Measurements from ENCODE around the gene PTEN. TPM values are rescaled to one million over a fixed set of nuclear protein-coding genes. Genes with fewer than 3 reads are reported as not detected.
"Not testable (repeated sequence)": the region's sequence is repeated elsewhere in the genome, so short reads cannot be mapped to it uniquely, and the experiment has no call there.

PTEN gene
- polyA plus RNA-seq, 2 donors = 18.2 to 25.2 TPM

DNA sequence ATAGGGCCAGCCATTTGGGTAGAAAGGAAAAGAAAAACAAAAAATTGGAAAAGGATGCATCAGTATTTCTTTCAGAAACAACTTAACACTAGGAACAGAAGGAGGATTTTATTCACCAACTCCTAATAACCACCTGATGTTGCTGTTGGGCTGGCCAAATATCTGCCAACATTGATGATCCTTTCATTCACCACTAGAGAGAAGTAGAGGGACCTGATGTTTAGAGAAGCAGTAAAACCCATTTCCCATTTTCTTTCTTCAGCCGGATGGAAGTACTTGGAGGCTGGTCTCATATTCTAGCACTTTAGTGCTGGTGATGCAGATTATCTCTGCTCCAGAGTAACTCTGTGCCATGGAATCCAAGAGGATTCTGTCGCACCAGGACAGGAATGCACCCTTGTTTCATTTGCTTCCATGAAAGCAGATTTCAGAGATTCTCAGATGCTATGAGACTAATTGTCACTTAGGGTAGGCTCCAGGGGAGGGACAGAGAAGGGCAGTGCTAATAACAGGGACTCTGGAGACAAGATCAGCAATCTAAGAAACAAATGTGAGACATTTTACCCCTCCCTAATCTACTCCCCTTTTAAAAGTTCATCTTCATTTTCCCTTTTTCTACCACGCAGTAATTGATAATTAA lies 3.1 kb upstream of the PTEN start:
- Histone ChIP-seq H3K27me3 (ENCODE audit: control insufficient read depth in 1 of 2, insufficient read depth in 2 of 2, low read length in 2 of 2) (no peaks in the 10 kb centered on the region), H3K4me3 (ENCODE audit: low read depth in 1 of 2, low read length in 2 of 2) (no peak overlapping the region)
- WGBS, 2 donors = 59 to 60% methylated on average over 3 of the region's 3 CpGs

GRCh38 chr10:87860816-87861403 lies 2.5 kb upstream of the PTEN start:
- WGBS, 2 donors = 77 to 84% methylated on average over 4 of the region's 4 CpGs

More for the DNA sequence above, 3.1 kb upstream of the PTEN start:
- H3K4me1 ChIP-seq (ENCODE audit: control insufficient read depth in 2 of 2, insufficient read depth in 2 of 2, low read length in 1 of 2) = peaks cover 0 to 5% of the 10 kb centered on the region in 2 donors
- H3K9me3 ChIP-seq (ENCODE audit: control insufficient read depth in 2 of 2, insufficient read depth in 1 of 2, low read depth in 1 of 2, low read length in 1 of 2) = no peaks in the 10 kb centered on the region
- H3K27ac ChIP-seq (ENCODE audit: low read depth in 2 of 2, low read length in 1 of 2) = no peak overlapping the region
- H3K36me3 ChIP-seq (ENCODE audit: control insufficient read depth in 2 of 2, insufficient read depth in 2 of 2, low read length in 1 of 2) = no peaks in the 10 kb centered on the region

GRCh38 chr10:87861566-87861952 lies 1.9 kb upstream of the PTEN start:
- Histone ChIP-seq H3K36me3 (ENCODE audit: control insufficient read depth in 2 of 2, insufficient read depth in 2 of 2, low read length in 1 of 2) (no peaks in the 10 kb centered on the region), H3K27ac (ENCODE audit: low read depth in 2 of 2, low read length in 1 of 2) (peak overlapping the region; percentile 96 to 99), H3K27me3 (ENCODE audit: control insufficient read depth in 1 of 2, insufficient read depth in 2 of 2, low read length in 2 of 2) (no peaks in the 10 kb centered on the region), H3K4me3 (ENCODE audit: low read depth in 1 of 2, low read length in 2 of 2) (peak overlapping the region; percentile 90 to 95), H3K9me3 (ENCODE audit: control insufficient read depth in 2 of 2, insufficient read depth in 1 of 2, low read depth in 1 of 2, low read length in 1 of 2) (no peaks in the 10 kb centered on the region), H3K4me1 (ENCODE audit: control insufficient read depth in 2 of 2, insufficient read depth in 2 of 2, low read length in 1 of 2) (peaks cover 0 to 5% of the 10 kb centered on the region in 2 donors)
- WGBS, 2 donors = 6 to 7% methylated on average over 16 of the region's 16 CpGs

More at GRCh38 chr10:87860816-87861403, 2.5 kb upstream of the PTEN start:
- Histone ChIP-seq H3K4me1 (ENCODE audit: control insufficient read depth in 2 of 2, insufficient read depth in 2 of 2, low read length in 1 of 2) (peaks cover 0 to 5% of the 10 kb centered on the region in 2 donors), H3K4me3 (ENCODE audit: low read depth in 1 of 2, low read length in 2 of 2) (no peak overlapping the region), H3K27me3 (ENCODE audit: control insufficient read depth in 1 of 2, insufficient read depth in 2 of 2, low read length in 2 of 2) (no peaks in the 10 kb centered on the region), H3K27ac (ENCODE audit: low read depth in 2 of 2, low read length in 1 of 2) (peak overlapping the region in 1 of 2 donors; percentile 99), H3K9me3 (ENCODE audit: control insufficient read depth in 2 of 2, insufficient read depth in 1 of 2, low read depth in 1 of 2, low read length in 1 of 2) (no peaks in the 10 kb centered on the region), H3K36me3 (ENCODE audit: control insufficient read depth in 2 of 2, insufficient read depth in 2 of 2, low read length in 1 of 2) (no peaks in the 10 kb centered on the region)

GRCh38 chr10:87861953-87862678 lies 1.3 kb upstream of the PTEN start:
- Histone ChIP-seq H3K27me3 (ENCODE audit: control insufficient read depth in 1 of 2, insufficient read depth in 2 of 2, low read length in 2 of 2) (no peaks in the 10 kb centered on the region), H3K4me3 (ENCODE audit: low read depth in 1 of 2, low read length in 2 of 2) (peak overlapping the region; percentile 90 to 95), H3K4me1 (ENCODE audit: control insufficient read depth in 2 of 2, insufficient read depth in 2 of 2, low read length in 1 of 2) (peaks cover 0 to 5% of the 10 kb centered on the region in 2 donors), H3K9me3 (ENCODE audit: control insufficient read depth in 2 of 2, insufficient read depth in 1 of 2, low read depth in 1 of 2, low read length in 1 of 2) (no peaks in the 10 kb centered on the region), H3K36me3 (ENCODE audit: control insufficient read depth in 2 of 2, insufficient read depth in 2 of 2, low read length in 1 of 2) (no peaks in the 10 kb centered on the region), H3K27ac (ENCODE audit: low read depth in 2 of 2, low read length in 1 of 2) (peak overlapping the region; percentile 96 to 99)
- 0 to 1% methylated on average over 57 of the region's 57 CpGs for WGBS, 2 donors

DNA sequence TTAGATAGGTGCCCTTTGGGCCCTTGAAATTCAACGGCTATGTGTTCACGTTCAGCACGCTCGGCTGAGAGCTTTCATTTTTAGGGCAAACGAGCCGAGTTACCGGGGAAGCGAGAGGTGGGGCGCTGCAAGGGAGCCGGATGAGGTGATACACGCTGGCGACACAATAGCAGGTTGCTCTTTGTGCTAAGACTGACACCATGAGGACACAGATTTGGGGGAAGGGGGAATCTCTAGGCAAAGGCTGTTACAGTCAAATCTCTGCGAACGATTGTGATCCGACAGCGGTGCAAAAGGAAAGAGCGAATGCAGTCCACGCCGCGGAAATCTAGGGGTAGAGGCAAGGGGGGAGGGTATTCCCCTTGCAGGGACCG lies 759 bp upstream of the PTEN start:
- no peaks in the 10 kb centered on the region for H3K27me3 ChIP-seq (ENCODE audit: control insufficient read depth in 1 of 2, insufficient read depth in 2 of 2, low read length in 2 of 2)
- 0% methylated on average over 17 to 21 of the region's 21 CpGs for WGBS, 2 donors

DNA sequence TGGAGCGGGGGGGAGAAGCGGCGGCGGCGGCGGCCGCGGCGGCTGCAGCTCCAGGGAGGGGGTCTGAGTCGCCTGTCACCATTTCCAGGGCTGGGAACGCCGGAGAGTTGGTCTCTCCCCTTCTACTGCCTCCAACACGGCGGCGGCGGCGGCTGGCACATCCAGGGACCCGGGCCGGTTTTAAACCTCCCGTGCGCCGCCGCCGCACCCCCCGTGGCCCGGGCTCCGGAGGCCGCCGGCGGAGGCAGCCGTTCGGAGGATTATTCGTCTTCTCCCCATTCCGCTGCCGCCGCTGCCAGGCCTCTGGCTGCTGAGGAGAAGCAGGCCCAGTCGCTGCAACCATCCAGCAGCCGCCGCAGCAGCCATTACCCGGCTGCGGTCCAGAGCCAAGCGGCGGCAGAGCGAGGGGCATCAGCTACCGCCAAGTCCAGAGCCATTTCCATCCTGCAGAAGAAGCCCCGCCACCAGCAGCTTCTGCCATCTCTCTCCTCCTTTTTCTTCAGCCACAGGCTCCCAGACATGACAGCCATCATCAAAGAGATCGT lies 598 bp downstream of the PTEN start:
- not testable (repeated sequence) for H3K36me3 ChIP-seq (ENCODE audit: control insufficient read depth in 2 of 2, insufficient read depth in 2 of 2, low read length in 1 of 2); H3K4me1 ChIP-seq (ENCODE audit: control insufficient read depth in 2 of 2, insufficient read depth in 2 of 2, low read length in 1 of 2); H3K27me3 ChIP-seq (ENCODE audit: control insufficient read depth in 1 of 2, insufficient read depth in 2 of 2, low read length in 2 of 2); H3K9me3 ChIP-seq (ENCODE audit: control insufficient read depth in 2 of 2, insufficient read depth in 1 of 2, low read depth in 1 of 2, low read length in 1 of 2)
- Histone ChIP-seq H3K4me3 (ENCODE audit: low read depth in 1 of 2, low read length in 2 of 2) (peak overlapping the region; percentile 90 to 95), H3K27ac (ENCODE audit: low read depth in 2 of 2, low read length in 1 of 2) (peak overlapping the region; percentile 96 to 99)
- 0 to 1% methylated on average over 40 to 47 of the region's 47 CpGs for WGBS, 2 donors

More for the DNA sequence above, 759 bp upstream of the PTEN start:
- H3K4me3 ChIP-seq (ENCODE audit: low read depth in 1 of 2, low read length in 2 of 2) = peak overlapping the region; percentile 90 to 95
- H3K27ac ChIP-seq (ENCODE audit: low read depth in 2 of 2, low read length in 1 of 2) = peak overlapping the region; percentile 96 to 99
- H3K4me1 ChIP-seq (ENCODE audit: control insufficient read depth in 2 of 2, insufficient read depth in 2 of 2, low read length in 1 of 2) = peaks cover 0 to 5% of the 10 kb centered on the region in 2 donors
- no peaks in the 10 kb centered on the region for H3K36me3 ChIP-seq (ENCODE audit: control insufficient read depth in 2 of 2, insufficient read depth in 2 of 2, low read length in 1 of 2)
- no peaks in the 10 kb centered on the region for H3K9me3 ChIP-seq (ENCODE audit: control insufficient read depth in 2 of 2, insufficient read depth in 1 of 2, low read depth in 1 of 2, low read length in 1 of 2)

GRCh38 chr10:87864496-87865059 lies 1.2 kb downstream of the PTEN start:
- Histone ChIP-seq H3K27me3 (ENCODE audit: control insufficient read depth in 1 of 2, insufficient read depth in 2 of 2, low read length in 2 of 2) (no peaks in the 10 kb centered on the region), H3K9me3 (ENCODE audit: control insufficient read depth in 2 of 2, insufficient read depth in 1 of 2, low read depth in 1 of 2, low read length in 1 of 2) (no peaks in the 10 kb centered on the region), H3K36me3 (ENCODE audit: control insufficient read depth in 2 of 2, insufficient read depth in 2 of 2, low read length in 1 of 2) (no peaks in the 10 kb centered on the region), H3K27ac (ENCODE audit: low read depth in 2 of 2, low read length in 1 of 2) (peak overlapping the region; percentile 96 to 99), H3K4me1 (ENCODE audit: control insufficient read depth in 2 of 2, insufficient read depth in 2 of 2, low read length in 1 of 2) (peaks cover 2 to 8% of the 10 kb centered on the region in 2 donors), H3K4me3 (ENCODE audit: low read depth in 1 of 2, low read length in 2 of 2) (peak overlapping the region; percentile 90 to 95)
- 0 to 1% methylated on average over 16 of the region's 16 CpGs for WGBS, 2 donors

DNA sequence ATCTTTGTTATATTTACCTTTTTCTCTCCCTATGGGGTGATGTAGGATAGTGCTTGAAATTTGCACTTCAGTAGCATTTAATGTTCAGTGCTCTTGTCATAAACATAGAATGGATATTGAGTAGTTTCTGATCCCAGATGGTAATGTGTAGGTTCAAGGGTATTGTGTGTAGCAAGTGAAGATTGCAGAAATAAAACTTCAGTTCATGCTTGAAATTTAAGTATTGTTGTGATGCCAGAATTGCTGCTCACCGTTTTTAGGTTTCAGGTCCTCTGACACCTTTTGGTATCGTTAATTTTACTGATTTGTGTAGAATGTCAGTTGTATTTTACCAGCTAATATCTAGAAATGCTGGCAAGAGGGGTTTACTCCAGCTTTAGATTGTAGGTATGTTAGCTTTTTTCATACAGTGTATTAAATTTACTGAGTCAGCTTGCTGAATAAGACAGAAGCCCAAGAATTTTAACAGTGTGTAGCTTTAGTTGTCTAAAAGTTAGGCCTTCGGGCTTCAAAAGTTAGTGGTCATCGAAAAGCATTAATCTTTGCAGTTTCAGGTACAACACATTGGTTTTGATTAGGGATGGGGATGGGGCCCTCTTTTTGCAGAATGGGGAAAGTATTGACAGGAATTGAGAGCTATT lies 1.9 kb downstream of the PTEN start:
- 2 to 3% methylated on average over 4 of the region's 4 CpGs for WGBS, 2 donors

GRCh38 chr10:87866412-87866974 lies 3.1 kb downstream of the PTEN start:
- no peaks in the 10 kb centered on the region for H3K27me3 ChIP-seq (ENCODE audit: control insufficient read depth in 1 of 2, insufficient read depth in 2 of 2, low read length in 2 of 2)
- WGBS, 2 donors = 1 to 4% methylated on average over 3 of the region's 3 CpGs
- no peaks in the 10 kb centered on the region for H3K36me3 ChIP-seq (ENCODE audit: control insufficient read depth in 2 of 2, insufficient read depth in 2 of 2, low read length in 1 of 2)
- H3K27ac ChIP-seq (ENCODE audit: low read depth in 2 of 2, low read length in 1 of 2) = no peak overlapping the region
- H3K4me3 ChIP-seq (ENCODE audit: low read depth in 1 of 2, low read length in 2 of 2) = peak overlapping the region in 1 of 2 donors; percentile 90
- no peaks in the 10 kb centered on the region for H3K9me3 ChIP-seq (ENCODE audit: control insufficient read depth in 2 of 2, insufficient read depth in 1 of 2, low read depth in 1 of 2, low read length in 1 of 2)
- H3K4me1 ChIP-seq (ENCODE audit: control insufficient read depth in 2 of 2, insufficient read depth in 2 of 2, low read length in 1 of 2) = peaks cover 2 to 6% of the 10 kb centered on the region in 2 donors

More for the DNA sequence above, 1.9 kb downstream of the PTEN start:
- Histone ChIP-seq H3K9me3 (ENCODE audit: control insufficient read depth in 2 of 2, insufficient read depth in 1 of 2, low read depth in 1 of 2, low read length in 1 of 2) (no peaks in the 10 kb centered on the region), H3K4me3 (ENCODE audit: low read depth in 1 of 2, low read length in 2 of 2) (peak overlapping the region; percentile 42 to 90), H3K27ac (ENCODE audit: low read depth in 2 of 2, low read length in 1 of 2) (peak overlapping the region in 1 of 2 donors; percentile 66), H3K4me1 (ENCODE audit: control insufficient read depth in 2 of 2, insufficient read depth in 2 of 2, low read length in 1 of 2) (peaks cover 2 to 8% of the 10 kb centered on the region in 2 donors), H3K36me3 (ENCODE audit: control insufficient read depth in 2 of 2, insufficient read depth in 2 of 2, low read length in 1 of 2) (no peaks in the 10 kb centered on the region), H3K27me3 (ENCODE audit: control insufficient read depth in 1 of 2, insufficient read depth in 2 of 2, low read length in 2 of 2) (no peaks in the 10 kb centered on the region)
